SK-N-SH (cell line): ENCODE results near the gene SIDT2.

Experiments
- RAD21 ChIP-seq: IDR thresholded peaks from 2 replicates; pipeline ENCODE4 v1.6.1; 2012; ENCODE audit warnings: mild to moderate bottlenecking, low read length
- RFX5 ChIP-seq: IDR thresholded peaks from 2 replicates; pipeline ENCODE4 v1.6.1; 2012; ENCODE audit warnings: mild to moderate bottlenecking, improper control_type of control experiment, low read length
- SMC3 ChIP-seq: IDR thresholded peaks from 2 replicates; pipeline ENCODE4 v1.6.1; 2012; ENCODE audit warnings: low read depth, low read length, improper control_type of control experiment
- YY1 ChIP-seq: IDR thresholded peaks from 2 replicates; pipeline ENCODE4 v1.4.0; 2012; ENCODE audit warnings: low read depth, mild to moderate bottlenecking
- TF ChIP-seq, protein P1 (sequence below): fragments of 200-600 bp; sonication (generic); IDR thresholded peaks from 2 replicates; pipeline ENCODE4 v1.6.1; 2017; ENCODE audit warnings: antibody characterized with exemption, mild to moderate bottlenecking, moderate library complexity
- TF ChIP-seq, protein P2 (sequence below): IDR thresholded peaks from 2 replicates; pipeline ENCODE4; 2012
- TF ChIP-seq, protein P3 (sequence below): IDR thresholded peaks from 2 replicates; pipeline ENCODE4 v1.4.0; 2012; ENCODE audit warnings: low read depth

DNA sequence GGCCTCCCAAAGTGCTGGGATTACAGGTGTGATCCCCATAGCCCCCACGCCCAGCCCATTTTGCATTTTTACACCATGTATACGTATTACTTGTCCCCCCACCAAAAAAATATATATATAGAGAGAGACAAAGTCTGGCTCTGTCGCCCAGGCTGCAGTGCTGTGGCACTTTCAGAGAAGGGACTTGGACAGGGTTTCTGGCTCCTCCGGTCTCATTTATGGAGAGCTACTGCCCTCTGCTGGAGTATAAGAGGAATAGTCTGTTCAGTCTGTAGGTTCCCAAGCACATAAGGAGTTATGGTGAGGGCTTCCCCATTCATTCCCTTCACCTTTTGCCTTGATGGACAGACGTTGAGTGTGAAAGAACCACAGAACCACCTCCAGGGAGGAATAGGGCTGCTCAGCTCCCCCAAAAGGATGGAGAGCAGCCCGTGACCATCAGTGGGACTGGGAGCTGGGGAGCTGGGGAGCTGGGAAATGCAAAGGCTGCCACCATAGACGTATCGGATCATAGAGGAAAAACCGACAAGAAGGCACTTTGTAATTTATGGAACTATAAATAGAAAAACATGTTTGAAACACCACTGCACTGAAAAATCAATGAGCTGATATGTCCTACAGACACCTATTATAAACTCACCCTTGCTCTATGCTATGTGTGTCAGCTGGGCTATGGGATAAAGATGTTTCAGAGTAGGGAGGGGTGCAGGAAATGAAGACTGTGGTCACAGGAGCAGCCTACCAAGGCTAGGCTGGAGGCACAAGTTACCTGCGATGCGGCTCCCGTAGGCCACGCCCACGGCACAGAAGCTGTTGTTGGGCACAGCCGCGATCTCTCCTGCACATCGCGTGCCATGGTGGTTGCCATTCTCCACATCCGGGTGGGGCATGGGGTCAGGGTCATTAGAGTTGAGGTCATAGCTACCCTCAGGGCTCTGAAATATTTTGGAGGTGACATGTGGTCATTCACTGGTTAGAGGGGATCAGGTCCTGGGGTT lies 48.1 kb downstream of the SIDT2 start:
- TF ChIP-seq, protein P1, sequence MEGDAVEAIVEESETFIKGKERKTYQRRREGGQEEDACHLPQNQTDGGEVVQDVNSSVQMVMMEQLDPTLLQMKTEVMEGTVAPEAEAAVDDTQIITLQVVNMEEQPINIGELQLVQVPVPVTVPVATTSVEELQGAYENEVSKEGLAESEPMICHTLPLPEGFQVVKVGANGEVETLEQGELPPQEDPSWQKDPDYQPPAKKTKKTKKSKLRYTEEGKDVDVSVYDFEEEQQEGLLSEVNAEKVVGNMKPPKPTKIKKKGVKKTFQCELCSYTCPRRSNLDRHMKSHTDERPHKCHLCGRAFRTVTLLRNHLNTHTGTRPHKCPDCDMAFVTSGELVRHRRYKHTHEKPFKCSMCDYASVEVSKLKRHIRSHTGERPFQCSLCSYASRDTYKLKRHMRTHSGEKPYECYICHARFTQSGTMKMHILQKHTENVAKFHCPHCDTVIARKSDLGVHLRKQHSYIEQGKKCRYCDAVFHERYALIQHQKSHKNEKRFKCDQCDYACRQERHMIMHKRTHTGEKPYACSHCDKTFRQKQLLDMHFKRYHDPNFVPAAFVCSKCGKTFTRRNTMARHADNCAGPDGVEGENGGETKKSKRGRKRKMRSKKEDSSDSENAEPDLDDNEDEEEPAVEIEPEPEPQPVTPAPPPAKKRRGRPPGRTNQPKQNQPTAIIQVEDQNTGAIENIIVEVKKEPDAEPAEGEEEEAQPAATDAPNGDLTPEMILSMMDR = peak; percentile 79
- TF ChIP-seq, protein P2, sequence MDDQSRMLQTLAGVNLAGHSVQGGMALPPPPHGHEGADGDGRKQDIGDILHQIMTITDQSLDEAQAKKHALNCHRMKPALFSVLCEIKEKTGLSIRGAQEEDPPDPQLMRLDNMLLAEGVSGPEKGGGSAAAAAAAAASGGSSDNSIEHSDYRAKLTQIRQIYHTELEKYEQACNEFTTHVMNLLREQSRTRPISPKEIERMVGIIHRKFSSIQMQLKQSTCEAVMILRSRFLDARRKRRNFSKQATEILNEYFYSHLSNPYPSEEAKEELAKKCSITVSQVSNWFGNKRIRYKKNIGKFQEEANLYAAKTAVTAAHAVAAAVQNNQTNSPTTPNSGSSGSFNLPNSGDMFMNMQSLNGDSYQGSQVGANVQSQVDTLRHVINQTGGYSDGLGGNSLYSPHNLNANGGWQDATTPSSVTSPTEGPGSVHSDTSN = no peak
- TF ChIP-seq RFX5 = no peak
- TF ChIP-seq RAD21 = peak; percentile 90
- peak; percentile 67 for TF ChIP-seq SMC3
- no peak for TF ChIP-seq YY1
- TF ChIP-seq, protein P3, sequence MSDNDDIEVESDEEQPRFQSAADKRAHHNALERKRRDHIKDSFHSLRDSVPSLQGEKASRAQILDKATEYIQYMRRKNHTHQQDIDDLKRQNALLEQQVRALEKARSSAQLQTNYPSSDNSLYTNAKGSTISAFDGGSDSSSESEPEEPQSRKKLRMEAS = no peak
